Measurements from ENCODE around the gene RALGAPA2.

Gene RALGAPA2

DNA sequence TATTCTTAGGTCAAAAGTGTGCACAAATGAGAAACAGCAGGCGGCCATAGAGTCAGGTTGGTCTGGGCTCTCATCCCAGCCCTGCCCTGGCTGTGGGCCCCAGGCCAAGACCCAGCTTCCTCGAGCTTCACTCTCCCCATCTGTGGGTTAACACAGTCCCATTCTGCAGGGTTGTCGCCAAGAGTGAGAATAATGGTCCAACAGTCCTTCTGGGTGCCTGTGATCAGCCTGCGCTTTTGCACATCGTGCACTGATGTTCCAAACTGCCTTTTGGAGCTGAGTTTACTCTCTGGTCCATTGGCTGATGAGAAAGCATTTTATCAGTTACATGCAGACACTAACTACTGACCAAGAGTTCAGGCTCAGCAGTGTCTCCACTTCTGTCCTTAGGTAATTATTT lies 261.9 kb downstream of the RALGAPA2 start:
- no peak overlapping the region for H3K4me3 ChIP-seq (ENCODE audit: low read length)
- no peak overlapping the region for H3K27ac ChIP-seq (ENCODE audit: low read length)
- H3K9me3 ChIP-seq (ENCODE audit: insufficient read depth, low read length) = no peaks in the 10 kb centered on the region
- no peak for TF ChIP-seq EZH2phosphoT487 (IDR thresholded peaks at IDR 0.05; ENCODE audit: low read depth)
- TF ChIP-seq, protein P1, sequence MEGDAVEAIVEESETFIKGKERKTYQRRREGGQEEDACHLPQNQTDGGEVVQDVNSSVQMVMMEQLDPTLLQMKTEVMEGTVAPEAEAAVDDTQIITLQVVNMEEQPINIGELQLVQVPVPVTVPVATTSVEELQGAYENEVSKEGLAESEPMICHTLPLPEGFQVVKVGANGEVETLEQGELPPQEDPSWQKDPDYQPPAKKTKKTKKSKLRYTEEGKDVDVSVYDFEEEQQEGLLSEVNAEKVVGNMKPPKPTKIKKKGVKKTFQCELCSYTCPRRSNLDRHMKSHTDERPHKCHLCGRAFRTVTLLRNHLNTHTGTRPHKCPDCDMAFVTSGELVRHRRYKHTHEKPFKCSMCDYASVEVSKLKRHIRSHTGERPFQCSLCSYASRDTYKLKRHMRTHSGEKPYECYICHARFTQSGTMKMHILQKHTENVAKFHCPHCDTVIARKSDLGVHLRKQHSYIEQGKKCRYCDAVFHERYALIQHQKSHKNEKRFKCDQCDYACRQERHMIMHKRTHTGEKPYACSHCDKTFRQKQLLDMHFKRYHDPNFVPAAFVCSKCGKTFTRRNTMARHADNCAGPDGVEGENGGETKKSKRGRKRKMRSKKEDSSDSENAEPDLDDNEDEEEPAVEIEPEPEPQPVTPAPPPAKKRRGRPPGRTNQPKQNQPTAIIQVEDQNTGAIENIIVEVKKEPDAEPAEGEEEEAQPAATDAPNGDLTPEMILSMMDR (IDR thresholded peaks at IDR 0.05; ENCODE audit: low read depth, low read length) = no peak
- peaks cover 2% of the 10 kb centered on the region for H3K36me3 ChIP-seq (replicated peaks; ENCODE audit: low read depth, low read length)
- H2AFZ ChIP-seq (ENCODE audit: low read depth, low read length) = no peak overlapping the region
- peaks cover 55% of the 10 kb centered on the region for H3K4me1 ChIP-seq (ENCODE audit: low read length)
- H3K9ac ChIP-seq (ENCODE audit: low read length) = no peak overlapping the region
- H3K79me2 ChIP-seq (ENCODE audit: low read length) = no peaks in the 10 kb centered on the region
- H4K20me1 ChIP-seq (ENCODE audit: insufficient read depth, low read length) = 0 out of 2 replicates have a peak, but pooled peaks cover 4% of the 10 kb centered on the region
- no peak overlapping the region for H3K4me2 ChIP-seq (ENCODE audit: low read length)
- H3K27me3 ChIP-seq (ENCODE audit: low read depth, low read length) = peaks cover 49% of the 10 kb centered on the region

- Histone ChIP-seq H3K79me2 (ENCODE audit: low read length) (no peaks in the 10 kb centered on the region), H4K20me1 (ENCODE audit: insufficient read depth, low read length) (0 out of 2 replicates have a peak, but pooled peaks cover 4% of the 10 kb centered on the region), H3K9ac (ENCODE audit: low read length) (no peak overlapping the region), H2AFZ (ENCODE audit: low read depth, low read length) (no peak overlapping the region), H3K4me1 (ENCODE audit: low read length) (peaks cover 66% of the 10 kb centered on the region), H3K4me2 (ENCODE audit: low read length) (no peak overlapping the region), H3K36me3 (replicated peaks; ENCODE audit: low read depth, low read length) (peaks cover 2% of the 10 kb centered on the region), H3K27me3 (ENCODE audit: low read depth, low read length) (peaks cover 63% of the 10 kb centered on the region), H3K27ac (ENCODE audit: low read length) (no peak overlapping the region), H3K9me3 (ENCODE audit: insufficient read depth, low read length) (no peaks in the 10 kb centered on the region), H3K4me3 (ENCODE audit: low read length) (no peak overlapping the region)
- TF ChIP-seq EZH2phosphoT487 (IDR thresholded peaks at IDR 0.05; ENCODE audit: low read depth) = no peak
- TF ChIP-seq, protein P1 (IDR thresholded peaks at IDR 0.05; ENCODE audit: low read depth, low read length) = no peak
Measured at GRCh38 chr20:20448881-20449280, 263.6 kb downstream of the RALGAPA2 start.

DNA sequence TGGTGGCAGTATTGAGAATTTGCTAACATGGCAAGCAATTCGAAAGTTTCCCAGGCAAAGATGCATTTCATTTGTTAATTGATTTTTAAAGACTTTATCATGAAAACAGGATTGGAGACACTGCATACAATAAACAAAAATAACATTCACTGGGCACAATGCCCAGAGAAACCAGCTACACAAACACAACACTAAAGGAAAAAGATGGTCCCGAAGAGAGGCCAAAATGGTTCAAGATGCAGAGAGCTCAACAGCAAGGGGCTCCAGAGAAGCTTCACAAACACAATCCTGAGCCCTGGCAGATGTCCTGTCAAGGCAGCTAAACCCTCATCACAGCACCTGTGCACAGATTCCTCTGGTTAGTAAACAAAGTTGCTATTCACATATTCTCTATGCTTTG lies 265.2 kb downstream of the RALGAPA2 start:
- no peak for TF ChIP-seq EZH2phosphoT487 (IDR thresholded peaks at IDR 0.05; ENCODE audit: low read depth)
- TF ChIP-seq, protein P1 (IDR thresholded peaks at IDR 0.05; ENCODE audit: low read depth, low read length) = no peak
- H2AFZ ChIP-seq (ENCODE audit: low read depth, low read length) = no peak overlapping the region
- no peak overlapping the region for H3K4me3 ChIP-seq (ENCODE audit: low read length)

GRCh38 chr20:20446425-20447015 lies 265.9 kb downstream of the RALGAPA2 start:
- Histone ChIP-seq H3K9me3 (ENCODE audit: insufficient read depth, low read length) (no peaks in the 10 kb centered on the region), H4K20me1 (ENCODE audit: insufficient read depth, low read length) (peaks cover 19% of the 10 kb centered on the region), H2AFZ (ENCODE audit: low read depth, low read length) (no peak overlapping the region), H3K27ac (ENCODE audit: low read length) (peak overlapping the region; percentile 47), H3K79me2 (ENCODE audit: low read length) (no peaks in the 10 kb centered on the region), H3K36me3 (replicated peaks; ENCODE audit: low read depth, low read length) (no peaks in the 10 kb centered on the region), H3K9ac (ENCODE audit: low read length) (no peak overlapping the region), H3K4me3 (ENCODE audit: low read length) (peak overlapping the region; percentile 22), H3K4me1 (ENCODE audit: low read length) (peaks cover 61% of the 10 kb centered on the region), H3K4me2 (ENCODE audit: low read length) (peak overlapping the region; percentile 52), H3K27me3 (ENCODE audit: low read depth, low read length) (peaks cover 75% of the 10 kb centered on the region)
- TF ChIP-seq, protein P1 (IDR thresholded peaks at IDR 0.05; ENCODE audit: low read depth, low read length) = no peak
- TF ChIP-seq EZH2phosphoT487 (IDR thresholded peaks at IDR 0.05; ENCODE audit: low read depth) = no peak

More for the DNA sequence above, 265.2 kb downstream of the RALGAPA2 start:
- Histone ChIP-seq H3K27ac (ENCODE audit: low read length) (no peak overlapping the region), H4K20me1 (ENCODE audit: insufficient read depth, low read length) (peaks cover 17% of the 10 kb centered on the region), H3K9me3 (ENCODE audit: insufficient read depth, low read length) (no peaks in the 10 kb centered on the region), H3K27me3 (ENCODE audit: low read depth, low read length) (peaks cover 69% of the 10 kb centered on the region), H3K9ac (ENCODE audit: low read length) (no peak overlapping the region), H3K4me1 (ENCODE audit: low read length) (peaks cover 61% of the 10 kb centered on the region), H3K79me2 (ENCODE audit: low read length) (no peaks in the 10 kb centered on the region), H3K4me2 (ENCODE audit: low read length) (no peak overlapping the region), H3K36me3 (replicated peaks; ENCODE audit: low read depth, low read length) (no peaks in the 10 kb centered on the region)

Measured in OCI-LY3 (cell line).